ENCODE results near the gene RPL29.
A peak's percentile ranks its signal among the peaks of the same experiment; 100 is the strongest.
"Not testable (repeated sequence)": the region's sequence is repeated elsewhere in the genome, so short reads cannot be mapped to it uniquely, and the experiment has no call there.

Gene RPL29

DNA sequence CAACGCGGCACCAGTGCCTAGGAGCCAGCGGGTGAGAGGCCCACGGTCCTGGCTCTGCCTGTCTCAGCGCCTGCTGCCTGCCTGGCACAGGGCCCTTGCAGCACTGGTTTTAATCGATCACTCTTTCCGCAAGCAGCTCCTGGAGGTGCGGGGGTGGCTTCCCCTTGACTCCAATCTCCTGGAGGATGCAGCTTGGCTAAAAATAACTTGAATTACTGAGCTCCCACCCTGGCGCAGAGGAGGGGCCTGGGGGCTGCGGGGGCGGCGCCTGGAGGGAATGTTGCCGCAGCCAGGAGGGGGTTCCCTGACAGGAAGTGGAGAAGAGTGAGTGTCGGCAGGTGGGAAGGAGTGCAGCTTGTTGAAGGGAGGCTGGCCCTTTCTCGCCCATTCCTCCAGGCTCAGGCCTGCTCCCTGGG is 9.9 kb upstream of the RPL29 start:
- Mint-ChIP-seq H3K36me3 (ENCODE audit: low read depth) (no peaks in the 10 kb centered on the region), H3K4me1 (ENCODE audit: low read depth) (peaks cover 24% of the 10 kb centered on the region), H3K27me3 (peaks cover 6% of the 10 kb centered on the region), H3K9me3 (no peaks in the 10 kb centered on the region), H3K27ac (peak overlapping the region; percentile 42), H3K4me3 (no peak overlapping the region)
- intact Hi-C loops (cut with micrococcal nuclease) = no loop called here

- H3K4me3 Mint-ChIP-seq = no peak overlapping the region
- H3K4me1 Mint-ChIP-seq (ENCODE audit: low read depth) = peaks cover 24% of the 10 kb centered on the region
- no peaks in the 10 kb centered on the region for H3K9me3 Mint-ChIP-seq
- H3K27me3 Mint-ChIP-seq = peaks cover 6% of the 10 kb centered on the region
- no peaks in the 10 kb centered on the region for H3K36me3 Mint-ChIP-seq (ENCODE audit: low read depth)
- H3K27ac Mint-ChIP-seq = peak overlapping the region; percentile 0
- intact Hi-C loops (cut with micrococcal nuclease) = loop anchor here (5.0 kb wide), 1 partner anchor 47 kb away; no protein-coding TSS in a partner anchor
These were observed 9.3 kb upstream of the RPL29 start for GRCh38 chr3:52004906-52005395.

- intact Hi-C loops (cut with micrococcal nuclease) = loop anchor here (5.0 kb wide), 1 partner anchor 48 kb away; no protein-coding TSS in a partner anchor
- Mint-ChIP-seq H3K27ac (no peak overlapping the region), H3K36me3 (ENCODE audit: low read depth) (no peaks in the 10 kb centered on the region)
These were observed 8.6 kb upstream of the RPL29 start for GRCh38 chr3:52004163-52004787.

DNA sequence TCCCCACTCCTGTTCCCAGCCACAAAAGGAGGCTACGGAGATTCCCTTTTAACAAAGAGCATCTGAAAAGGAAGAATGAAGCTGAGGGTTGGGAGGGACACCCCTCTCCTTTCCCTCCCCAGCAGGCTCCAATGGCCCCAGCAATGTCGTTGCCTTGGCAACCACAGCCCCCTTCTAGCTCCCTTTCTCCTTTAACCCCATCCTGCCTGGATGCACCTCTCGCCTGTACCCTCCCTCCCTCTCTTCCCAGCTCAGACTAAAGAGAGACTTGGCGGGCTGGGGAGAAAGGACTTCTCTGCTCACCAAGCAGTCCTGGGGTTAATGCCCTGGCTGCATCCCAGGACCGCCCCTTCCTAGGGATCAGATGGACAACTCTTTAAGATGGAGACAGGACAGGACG is 7.1 kb upstream of the RPL29 start:
- H3K27ac Mint-ChIP-seq = no peak overlapping the region
- H3K36me3 Mint-ChIP-seq (ENCODE audit: low read depth) = no peaks in the 10 kb centered on the region
- peaks cover 12% of the 10 kb centered on the region for H3K27me3 Mint-ChIP-seq
- intact Hi-C loops (cut with micrococcal nuclease) = loop anchor here (2.0 to 5.0 kb wide), 2 partner anchors 50 to 120 kb away; no protein-coding TSS in a partner anchor
- no peak overlapping the region for H3K4me3 Mint-ChIP-seq
- H3K9me3 Mint-ChIP-seq = no peaks in the 10 kb centered on the region
- peaks cover 24% of the 10 kb centered on the region for H3K4me1 Mint-ChIP-seq (ENCODE audit: low read depth)

More at GRCh38 chr3:52004163-52004787, 8.6 kb upstream of the RPL29 start:
- H3K4me1 Mint-ChIP-seq (ENCODE audit: low read depth) = peaks cover 24% of the 10 kb centered on the region
- H3K27me3 Mint-ChIP-seq = peaks cover 6% of the 10 kb centered on the region
- H3K4me3 Mint-ChIP-seq = no peak overlapping the region
- no peaks in the 10 kb centered on the region for H3K9me3 Mint-ChIP-seq

DNA sequence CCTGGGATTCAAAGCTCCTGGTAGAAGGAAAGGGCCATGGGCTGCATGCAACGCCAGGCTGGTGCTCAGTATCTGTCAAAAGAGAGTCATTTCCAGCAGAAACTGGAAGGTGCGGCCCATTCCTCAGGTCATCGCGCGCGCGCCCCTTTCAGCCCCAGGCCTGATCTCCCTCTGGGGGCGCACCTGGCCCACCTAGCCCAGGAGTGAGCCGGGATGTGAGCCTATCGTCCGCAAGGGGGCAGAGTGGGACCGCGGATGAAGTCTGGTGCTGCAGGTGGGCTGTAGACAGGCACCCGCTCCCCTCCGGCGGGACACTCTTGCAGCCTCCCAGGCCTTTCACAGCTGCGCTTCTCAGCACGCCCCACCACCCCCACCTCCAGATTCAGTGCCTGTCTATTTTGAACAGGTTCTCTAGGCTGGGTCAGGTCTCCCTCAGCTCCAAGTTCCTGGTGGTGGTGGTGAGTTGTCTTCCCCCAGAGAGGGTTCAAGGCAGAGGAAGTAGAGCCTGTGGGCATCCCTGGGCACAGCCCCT is 5.8 kb upstream of the RPL29 start:
- intact Hi-C loops (cut with micrococcal nuclease) = loop anchor here (1.0 to 5.0 kb wide), 2 partner anchors 51 to 143 kb away; no protein-coding TSS in a partner anchor
- no peak overlapping the region for H3K4me3 Mint-ChIP-seq

GRCh38 chr3:51999846-52000245 is 4.2 kb upstream of the RPL29 start:
- intact Hi-C loops (cut with micrococcal nuclease) = loop anchor here (5.0 kb wide), 1 partner anchor 52 kb away; no protein-coding TSS in a partner anchor
- H3K9me3 Mint-ChIP-seq = no peaks in the 10 kb centered on the region
- H3K27me3 Mint-ChIP-seq = peaks cover 15% of the 10 kb centered on the region
- H3K4me1 Mint-ChIP-seq (ENCODE audit: low read depth) = peaks cover 10% of the 10 kb centered on the region
- no peak overlapping the region for H3K4me3 Mint-ChIP-seq
- peaks cover 11% of the 10 kb centered on the region for H3K36me3 Mint-ChIP-seq (ENCODE audit: low read depth)
- H3K27ac Mint-ChIP-seq = no peak overlapping the region

More for the DNA sequence above, 5.8 kb upstream of the RPL29 start:
- H3K27me3 Mint-ChIP-seq = peaks cover 15% of the 10 kb centered on the region
- H3K4me1 Mint-ChIP-seq (ENCODE audit: low read depth) = peaks cover 23% of the 10 kb centered on the region
- no peaks in the 10 kb centered on the region for H3K9me3 Mint-ChIP-seq
- H3K36me3 Mint-ChIP-seq (ENCODE audit: low read depth) = no peaks in the 10 kb centered on the region
- H3K27ac Mint-ChIP-seq = no peak overlapping the region

DNA sequence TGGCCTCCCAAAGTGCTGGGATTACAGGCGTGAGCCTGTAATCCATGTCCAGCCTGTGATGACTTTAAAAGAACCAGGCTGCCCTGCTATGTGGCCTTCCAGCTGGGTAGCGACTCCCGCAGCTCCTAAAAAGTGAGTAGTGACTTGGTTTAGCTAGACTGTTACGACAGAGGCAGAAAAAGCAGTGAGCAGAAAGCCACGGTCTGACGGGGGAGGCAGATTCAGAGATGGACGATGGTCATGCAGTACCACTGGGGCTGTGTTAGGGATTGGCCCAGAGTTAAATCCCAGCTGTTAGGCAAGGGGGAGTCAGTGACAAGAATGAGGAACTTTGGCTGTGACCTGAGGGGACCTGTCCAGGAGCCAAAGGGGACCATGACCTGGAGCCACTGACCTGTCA is 3.1 kb upstream of the RPL29 start:
- H3K4me1 Mint-ChIP-seq (ENCODE audit: low read depth) = peaks cover 21% of the 10 kb centered on the region
- H3K27ac Mint-ChIP-seq = no peak overlapping the region
- H3K4me3 Mint-ChIP-seq = no peak overlapping the region
- peaks cover 21% of the 10 kb centered on the region for H3K36me3 Mint-ChIP-seq (ENCODE audit: low read depth)
- H3K27me3 Mint-ChIP-seq = peaks cover 15% of the 10 kb centered on the region
- intact Hi-C loops (cut with micrococcal nuclease) = no loop called here
- no peaks in the 10 kb centered on the region for H3K9me3 Mint-ChIP-seq

GRCh38 chr3:51997935-51998596 is 2.4 kb upstream of the RPL29 start:
- no peak overlapping the region for H3K4me3 Mint-ChIP-seq
- no peaks in the 10 kb centered on the region for H3K9me3 Mint-ChIP-seq
- H3K27me3 Mint-ChIP-seq = peaks cover 13% of the 10 kb centered on the region
- H3K4me1 Mint-ChIP-seq (ENCODE audit: low read depth) = peaks cover 26% of the 10 kb centered on the region
- intact Hi-C loops (cut with micrococcal nuclease) = no loop called here
- H3K27ac Mint-ChIP-seq = no peak overlapping the region
- peaks cover 28% of the 10 kb centered on the region for H3K36me3 Mint-ChIP-seq (ENCODE audit: low read depth)

DNA sequence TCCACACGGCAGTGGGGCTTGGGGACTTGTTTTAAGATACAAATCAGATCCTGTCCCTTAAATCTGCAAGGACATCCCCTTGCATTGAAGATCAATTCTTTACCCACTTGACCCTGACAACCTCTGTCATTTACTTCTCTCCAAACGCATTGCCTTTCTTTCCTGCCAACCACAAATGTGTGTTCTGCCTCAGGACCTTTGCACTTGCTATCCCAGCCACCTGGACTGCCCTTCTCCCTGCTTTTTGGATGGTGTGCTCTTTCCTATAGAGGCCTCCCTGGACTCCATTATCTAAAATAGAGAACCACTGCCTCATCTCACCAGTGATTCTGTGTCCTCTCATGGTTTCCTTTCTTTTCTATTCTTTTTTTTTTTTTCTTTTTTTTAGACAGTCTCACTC is 1.5 kb upstream of the RPL29 start:
- Mint-ChIP-seq H3K36me3 (ENCODE audit: low read depth) (peaks cover 37% of the 10 kb centered on the region), H3K4me1 (ENCODE audit: low read depth) (peaks cover 26% of the 10 kb centered on the region), H3K9me3 (no peaks in the 10 kb centered on the region), H3K4me3 (no peak overlapping the region), H3K27ac (no peak overlapping the region), H3K27me3 (peaks cover 11% of the 10 kb centered on the region)
- intact Hi-C loops (cut with micrococcal nuclease) = no loop called here

DNA sequence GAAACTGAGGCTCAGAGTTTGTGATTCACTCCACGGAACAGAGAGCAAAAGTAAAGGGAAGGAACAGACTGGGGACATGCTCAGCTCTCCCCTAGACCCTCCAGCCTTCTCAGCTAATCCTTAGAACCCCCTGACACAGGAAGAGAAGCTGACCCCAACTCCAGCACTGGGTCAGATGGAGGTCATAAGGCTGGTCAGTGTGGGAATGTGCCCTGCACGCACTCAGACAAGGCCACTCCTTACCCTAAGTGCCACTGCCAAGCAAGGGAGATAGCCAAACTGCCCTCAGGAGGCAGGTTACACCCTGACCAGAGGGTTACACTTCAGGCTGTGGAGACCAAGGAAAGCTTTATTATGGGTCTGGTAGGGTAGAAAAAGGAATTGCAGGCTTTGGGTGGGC is 1.2 kb downstream of the RPL29 start:
- Mint-ChIP-seq H3K9me3 (no peaks in the 10 kb centered on the region), H3K27ac (peak overlapping the region; percentile 92), H3K36me3 (ENCODE audit: low read depth) (peaks cover 54% of the 10 kb centered on the region), H3K27me3 (peaks cover 9% of the 10 kb centered on the region), H3K4me3 (peak overlapping the region; percentile 99), H3K4me1 (ENCODE audit: low read depth) (peaks cover 24% of the 10 kb centered on the region)
- intact Hi-C loops (cut with micrococcal nuclease) = no loop called here

DNA sequence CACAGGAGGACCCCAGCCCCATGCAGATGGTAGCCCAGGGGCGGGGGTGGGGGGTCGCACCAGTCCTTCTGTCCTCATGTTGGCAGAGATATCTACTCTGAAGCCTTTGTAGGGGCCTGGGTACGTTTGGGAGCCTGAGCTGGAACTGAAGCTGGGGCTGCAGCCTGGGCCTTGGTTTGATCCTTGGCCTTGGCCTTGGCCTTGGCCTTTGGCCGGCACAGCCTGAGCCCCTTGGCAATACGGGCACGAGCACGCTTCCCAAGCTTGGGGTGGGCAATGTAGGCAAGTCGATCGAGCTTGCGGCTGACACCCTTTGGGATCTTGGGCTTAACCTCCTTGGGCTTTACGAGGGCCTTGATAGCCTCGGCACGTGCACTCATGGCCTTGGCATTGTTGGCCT is 2.0 kb downstream of the RPL29 start:
- Mint-ChIP-seq H3K4me1 (ENCODE audit: low read depth) (peaks cover 24% of the 10 kb centered on the region), H3K36me3 (ENCODE audit: low read depth) (peaks cover 60% of the 10 kb centered on the region)
- H3K4me3 Mint-ChIP-seq; H3K9me3 Mint-ChIP-seq; H3K27ac Mint-ChIP-seq; H3K27me3 Mint-ChIP-seq; intact Hi-C loops (cut with micrococcal nuclease): not testable (repeated sequence)

DNA sequence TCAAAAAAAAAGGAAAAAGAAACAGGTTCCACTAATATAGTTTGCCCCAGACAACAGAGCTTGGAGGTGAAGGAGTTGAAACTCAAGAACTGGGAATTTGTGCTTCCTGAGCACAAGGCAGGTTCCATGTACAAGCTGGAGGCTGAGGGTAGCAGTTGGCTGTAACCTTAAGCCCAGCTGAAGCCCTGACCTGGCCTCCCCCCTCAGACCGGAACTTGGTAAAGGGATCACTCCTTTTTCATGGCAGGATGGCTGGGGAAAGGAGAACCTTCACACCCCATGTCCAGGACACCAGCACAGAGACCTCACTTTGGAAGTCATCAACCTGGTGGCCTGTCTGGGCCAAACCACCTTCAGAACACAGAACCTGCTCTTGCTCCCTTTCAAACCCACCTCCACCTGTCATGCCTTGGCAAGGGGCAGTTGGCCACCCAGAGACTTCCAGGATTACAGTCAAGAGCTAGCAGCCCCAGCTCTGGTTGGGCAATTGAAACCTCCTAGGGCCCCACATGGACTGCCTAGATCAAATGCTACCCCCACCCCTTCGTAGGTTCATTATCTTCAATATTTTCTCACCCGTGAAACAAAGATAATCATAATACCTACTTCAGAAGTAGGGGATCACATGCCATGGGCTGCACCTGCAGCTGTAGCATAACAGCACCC is 3.5 kb downstream of the RPL29 start:
- Mint-ChIP-seq H3K27me3 (peaks cover 2% of the 10 kb centered on the region), H3K4me3 (no peak overlapping the region), H3K27ac (no peak overlapping the region), H3K36me3 (ENCODE audit: low read depth) (peaks cover 66% of the 10 kb centered on the region), H3K4me1 (ENCODE audit: low read depth) (peaks cover 24% of the 10 kb centered on the region), H3K9me3 (no peaks in the 10 kb centered on the region)
- intact Hi-C loops (cut with micrococcal nuclease) = no loop called here

- H3K36me3 Mint-ChIP-seq (ENCODE audit: low read depth) = peaks cover 62% of the 10 kb centered on the region
- H3K27me3 Mint-ChIP-seq; H3K27ac Mint-ChIP-seq; intact Hi-C loops (cut with micrococcal nuclease); H3K4me3 Mint-ChIP-seq; H3K9me3 Mint-ChIP-seq: not testable (repeated sequence)
- peaks cover 27% of the 10 kb centered on the region for H3K4me1 Mint-ChIP-seq (ENCODE audit: low read depth)
These were observed 5.2 kb downstream of the RPL29 start for GRCh38 chr3:51990501-51990971.

All from dendritic cell treated with granulocyte-macrophage colony-stimulating factor and Interleukin-4, amounts not matched to agents 40 ng/mL and 50 ng/mL, for 4 days (primary cell).